Stimulated activated CD4-positive, alpha-beta T cell treated with anti-CD3 and anti-CD28 coated beads, Interleukin-2, amount 100 ng/mL, for 24 hours (primary cell): ENCODE data around the gene CDNF.
"Not testable (repeated sequence)": the region's sequence is repeated elsewhere in the genome, so short reads cannot be mapped to it uniquely, and the experiment has no call there.

Experiments
- DNase-seq, 2 donors: peaks; one replicate each; pipeline ENCODE4 v3.0.0-alpha.2; 2020

Gene CDNF

GRCh38 chr10:14838582-14839304, 906 bp upstream of the CDNF start:
- DNase-seq, result peak; percentile 33 to 35

DNA sequence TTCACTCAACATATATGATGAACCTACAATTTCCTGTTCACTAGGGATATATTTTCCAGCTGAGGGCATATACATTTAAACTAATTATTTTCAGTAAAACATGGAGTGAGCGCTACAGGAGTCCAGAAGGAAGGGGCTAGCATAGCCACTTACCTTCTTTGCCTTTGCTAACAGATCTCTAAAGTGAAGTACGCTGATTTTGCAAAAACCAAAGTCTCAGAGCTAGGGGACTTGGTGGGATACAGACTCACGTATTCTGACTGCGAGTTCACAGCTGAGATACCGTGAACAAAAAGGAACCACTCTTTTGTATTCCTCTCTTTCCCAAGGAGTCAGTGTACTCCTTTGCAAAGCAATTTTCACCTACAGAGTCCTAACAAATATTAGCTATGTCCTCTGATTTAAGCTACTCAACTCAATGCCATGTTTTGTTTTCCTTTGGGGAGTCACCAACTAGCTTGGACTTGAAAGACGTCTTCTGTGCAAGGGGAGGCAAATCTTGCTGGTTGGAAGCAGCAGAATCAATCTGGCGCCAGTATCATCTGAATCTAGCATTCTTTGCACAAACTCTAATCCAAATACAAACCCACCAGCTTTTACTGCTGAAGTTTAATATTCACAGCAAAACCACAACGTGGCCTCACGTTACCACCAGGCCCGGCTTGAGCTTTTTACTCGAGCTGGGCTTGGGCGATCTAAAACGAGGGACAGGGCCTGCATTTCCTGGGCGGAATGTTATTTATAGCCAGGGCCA, 657 bp downstream of the CDNF start:
- no peak for DNase-seq

DNA sequence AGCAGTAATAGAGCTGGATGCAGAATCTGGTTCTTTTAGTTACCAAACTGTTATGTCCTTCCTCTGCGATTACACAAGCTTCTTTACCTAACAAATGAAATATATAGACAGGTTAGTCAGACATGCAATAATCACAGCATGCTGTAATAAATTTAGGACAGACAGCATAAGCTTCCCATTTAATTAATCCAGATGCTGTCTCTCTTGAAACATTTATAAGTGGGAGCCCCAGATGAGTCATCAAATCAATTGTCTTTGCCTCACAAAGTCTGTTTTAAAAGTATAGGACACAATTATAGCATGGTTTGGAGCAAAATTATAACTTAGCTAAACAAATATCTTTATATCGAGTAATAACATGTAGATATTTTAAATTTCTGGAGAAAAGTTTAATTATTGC, 1.6 kb downstream of the CDNF start:
- no peak for DNase-seq

DNA sequence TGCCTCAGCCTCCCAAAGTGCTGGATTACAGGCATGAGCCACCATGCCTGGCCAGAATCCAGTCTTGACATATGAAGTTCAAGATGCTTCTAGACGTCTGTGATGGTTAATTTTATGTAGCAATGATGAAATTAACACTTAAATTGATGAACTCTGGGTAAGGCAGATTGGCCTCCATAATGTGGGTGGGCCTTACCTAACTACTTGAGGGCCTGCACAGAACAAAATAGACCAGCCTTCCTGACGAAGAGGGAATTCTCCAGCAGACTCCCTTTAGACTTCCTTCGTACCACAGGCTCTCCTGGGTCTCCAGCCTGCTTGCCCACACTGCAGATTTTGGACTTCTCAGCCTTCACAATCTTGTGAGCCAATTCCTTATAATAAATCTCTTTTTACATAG, 4.7 kb downstream of the CDNF start:
- DNase-seq, result no peak

DNA sequence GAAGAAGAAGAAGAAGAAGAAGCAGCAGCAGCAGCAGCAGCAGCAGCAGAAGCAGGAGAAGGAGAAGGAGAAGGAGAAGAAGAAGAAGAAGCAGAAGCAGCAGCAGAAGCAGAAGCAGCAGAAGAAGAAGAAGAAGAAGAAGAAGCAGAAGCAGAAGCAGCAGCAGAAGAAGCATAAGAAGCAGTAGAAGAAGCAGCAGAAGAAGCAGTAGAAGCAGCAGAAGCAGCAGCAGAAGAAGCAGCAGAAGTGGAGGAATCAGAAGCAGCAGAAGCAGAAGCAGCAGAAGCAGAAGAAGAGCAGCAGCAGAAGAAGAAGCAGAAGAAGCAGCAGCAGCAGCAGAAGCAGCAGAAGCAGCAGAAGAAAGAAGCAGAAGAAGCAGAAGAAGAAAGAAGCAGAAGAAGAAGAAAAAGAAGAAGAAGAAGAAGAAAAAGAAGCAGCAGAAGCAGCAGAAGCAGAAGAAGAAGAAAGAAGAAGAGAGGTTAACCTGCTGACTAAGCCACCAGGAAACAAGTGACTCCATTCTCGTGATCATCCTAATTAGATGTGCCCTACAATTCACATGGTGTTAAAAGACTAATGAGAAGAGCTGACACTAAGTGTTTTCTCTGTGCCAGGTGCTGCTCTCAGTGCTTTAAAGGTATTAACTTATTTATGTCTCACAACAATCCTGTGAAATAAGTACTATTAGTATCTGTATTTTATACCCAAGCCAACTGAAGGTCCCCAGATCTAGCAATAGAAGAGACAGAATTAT, 11.6 kb downstream of the CDNF start:
- no peak for DNase-seq

GRCh38 chr10:14823966-14824365, 13.9 kb downstream of the CDNF start:
- no peak for DNase-seq

DNA sequence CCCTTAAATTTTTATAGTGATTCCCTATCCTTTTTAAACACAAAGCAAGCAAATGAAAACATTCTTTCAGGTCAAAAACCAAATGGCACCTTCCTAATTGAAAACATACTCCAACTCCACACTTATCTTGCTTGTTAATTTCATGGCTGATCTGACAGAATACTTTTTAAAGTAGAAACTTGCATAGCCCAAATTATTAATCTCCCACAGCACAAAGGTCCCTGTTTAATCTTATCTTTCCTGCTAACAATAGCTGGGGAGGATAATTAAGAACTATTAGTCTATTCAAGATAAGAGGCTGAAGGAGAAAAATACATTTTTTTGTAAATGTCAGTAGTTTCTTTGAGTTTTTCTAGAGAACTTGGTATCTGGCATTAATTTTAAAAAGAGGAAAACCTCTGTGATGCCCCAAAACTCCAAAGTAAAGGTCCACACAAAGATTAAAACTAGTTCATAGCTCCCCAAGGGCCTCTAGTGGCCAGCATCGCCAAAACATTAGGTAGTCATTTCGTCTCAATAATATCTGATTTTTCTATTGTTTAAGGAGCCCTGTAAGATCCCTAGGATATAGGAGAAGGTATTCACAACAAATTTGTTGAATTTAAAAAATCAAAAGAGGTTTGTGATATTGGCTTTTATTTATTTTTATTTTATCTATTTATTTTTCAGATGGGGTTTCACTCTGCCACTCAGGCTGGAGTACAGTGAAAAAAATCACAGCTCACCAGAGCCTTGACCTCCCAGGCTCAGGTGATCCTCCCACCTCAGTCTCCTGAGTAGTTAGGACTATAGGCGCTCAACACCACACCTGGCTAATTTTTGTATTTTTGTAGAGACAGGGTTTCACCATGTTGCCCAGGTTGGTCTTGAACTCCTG, 14.7 kb downstream of the CDNF start:
- peak; percentile 40 to 49 for DNase-seq

DNA sequence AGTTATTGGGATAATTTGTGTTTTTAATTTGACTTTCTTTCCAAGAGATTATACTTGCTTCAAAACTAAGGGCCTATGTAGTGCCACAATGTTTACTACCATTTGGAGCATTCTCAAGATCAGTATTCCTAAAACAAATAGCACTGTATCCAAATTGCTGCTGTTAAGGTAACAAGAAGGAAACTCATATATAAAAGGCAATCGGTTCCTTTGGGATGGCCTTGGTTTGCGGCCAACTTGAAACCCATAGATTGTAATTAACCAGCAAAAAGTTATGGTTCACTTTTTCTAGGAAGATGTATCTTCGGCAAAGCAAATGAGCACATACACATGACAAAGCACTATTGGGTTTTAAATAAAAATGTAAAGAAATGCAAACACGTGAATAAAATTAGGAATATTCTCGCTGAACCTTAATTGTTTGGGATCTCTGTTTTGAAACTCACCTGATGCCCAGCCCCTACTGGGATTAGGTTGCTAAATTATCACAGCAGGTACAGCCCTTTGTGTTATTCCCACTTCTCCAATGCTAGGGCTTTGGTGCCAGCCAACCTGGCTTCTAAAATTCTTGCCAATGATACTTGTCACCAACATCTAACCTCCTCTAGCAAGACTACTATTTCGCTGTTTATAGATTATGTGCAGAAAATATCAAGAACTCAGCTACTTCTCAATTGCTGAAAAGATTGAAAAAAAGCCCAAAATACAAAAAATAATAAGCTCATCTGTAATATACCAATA, 16.0 kb downstream of the CDNF start:
- no peak for DNase-seq

GRCh38 chr10:14820775-14821154, 17.1 kb downstream of the CDNF start:
- no peak for DNase-seq

DNA sequence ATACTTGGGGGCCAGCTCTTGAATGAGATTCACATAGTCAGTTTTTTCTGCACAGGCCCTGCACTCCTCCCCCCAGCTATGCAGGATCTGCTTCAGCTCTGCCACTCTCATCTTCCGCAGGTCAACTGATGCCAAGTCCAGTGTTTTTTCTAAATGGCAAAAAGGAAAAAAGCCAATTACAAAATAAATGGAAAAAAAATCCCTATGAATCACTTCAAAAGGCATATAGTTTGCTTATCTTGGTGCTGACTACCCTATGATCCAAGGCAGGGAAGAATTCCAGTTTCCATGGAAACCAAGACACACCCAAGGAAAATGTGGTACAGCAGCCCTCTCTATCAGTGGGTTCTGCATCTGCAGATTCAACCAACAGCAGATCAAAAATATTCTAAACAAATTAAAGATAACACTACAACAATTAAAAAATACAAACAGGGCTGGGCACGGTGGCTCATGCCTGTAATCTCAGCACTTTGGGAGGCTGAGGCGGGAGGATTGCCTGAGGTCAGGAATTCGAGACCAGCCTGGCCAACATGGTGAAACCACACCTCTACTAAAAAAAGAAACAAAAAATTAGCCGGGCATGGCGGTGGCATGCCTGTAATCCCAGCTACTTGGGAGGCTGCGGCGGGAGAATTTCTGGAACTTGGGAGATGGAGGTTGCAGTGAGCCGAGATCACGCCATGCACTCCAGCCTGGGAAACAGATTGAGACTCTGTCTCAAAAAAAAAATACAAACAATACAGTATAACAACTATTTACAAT, 17.6 kb downstream of the CDNF start:
- no peak for DNase-seq

- DNase-seq, result not testable (repeated sequence)
Measured at GRCh38 chr10:14816717-14817116, 21.1 kb downstream of the CDNF start.

GRCh38 chr10:14815681-14816080, 22.2 kb downstream of the CDNF start:
- DNase-seq, result no peak

DNA sequence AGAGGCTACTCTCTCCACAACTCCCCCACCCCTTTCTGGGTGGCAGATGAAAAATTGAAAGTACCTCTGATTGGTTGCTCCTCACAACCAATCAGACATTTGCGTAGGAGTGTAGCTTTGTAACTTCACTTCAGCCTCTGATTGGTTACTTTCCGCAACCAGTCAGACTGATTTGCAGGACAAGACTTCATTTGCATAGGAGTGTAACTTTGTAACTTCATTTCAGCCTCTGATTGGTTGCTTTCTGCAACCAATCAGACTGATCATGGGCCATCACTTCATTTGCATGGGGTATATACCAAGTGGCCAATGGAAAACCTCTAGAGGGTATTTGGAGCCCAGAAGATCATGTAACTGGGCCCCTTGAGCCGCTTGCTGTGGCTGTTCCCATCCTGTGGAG, 25.6 kb downstream of the CDNF start:
- no peak for DNase-seq

GRCh38 chr10:14810969-14811953, 26.6 kb downstream of the CDNF start:
- DNase-seq, result no peak

- DNase-seq, result no peak
Measured at GRCh38 chr10:14806318-14806717, 31.5 kb downstream of the CDNF start.

- no peak for DNase-seq
Measured at GRCh38 chr10:14803827-14804226, 34.0 kb downstream of the CDNF start.

DNA sequence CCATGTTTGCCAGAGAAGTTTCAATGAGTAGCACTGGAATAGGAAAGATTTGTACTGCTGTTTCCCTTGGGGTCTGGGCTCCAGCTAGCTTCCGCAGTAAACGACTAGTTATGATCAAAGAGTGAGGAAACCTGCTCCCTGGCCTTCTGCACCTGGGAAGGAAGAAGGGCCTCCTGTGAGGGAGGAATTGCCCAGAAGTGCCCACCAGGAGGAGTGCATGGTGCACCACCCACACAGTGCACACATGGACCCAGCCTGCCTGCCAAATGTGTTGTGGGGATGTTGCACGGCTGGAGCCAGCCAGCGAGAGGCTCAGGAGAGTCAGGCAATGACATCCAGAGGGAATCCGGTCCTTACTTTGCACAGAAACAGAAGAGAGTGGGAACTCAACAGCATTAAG, 36.1 kb downstream of the CDNF start:
- no peak for DNase-seq

DNA sequence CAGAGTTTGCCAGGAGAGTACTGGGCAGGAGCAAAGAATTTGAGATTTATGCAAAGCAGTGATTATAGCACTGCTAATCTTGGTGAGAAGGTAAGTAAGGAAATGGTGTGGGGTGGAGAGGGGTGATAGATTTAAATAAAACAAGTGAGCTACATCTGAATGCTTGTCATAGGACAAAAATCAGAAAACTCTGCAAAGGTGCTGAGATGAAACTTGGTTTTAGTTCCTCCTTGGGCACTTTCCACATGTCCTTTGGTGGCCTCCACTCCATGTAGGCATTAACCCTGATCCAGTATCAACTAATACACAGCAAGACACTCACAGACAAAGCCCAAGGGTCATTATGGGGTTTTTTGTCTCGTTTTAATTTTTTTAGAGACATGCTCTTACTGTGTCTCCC, 37.4 kb downstream of the CDNF start:
- no peak for DNase-seq

- no peak for DNase-seq
Measured at GRCh38 chr10:14798636-14799035, 39.2 kb downstream of the CDNF start.

- no peak for DNase-seq
Measured at GRCh38 chr10:14787938-14788337, 49.9 kb downstream of the CDNF start.
